Left lung (tissue), 10 donors: ENCODE measurements around the gene PLA1A. TPM values are rescaled to one million over a fixed set of nuclear protein-coding genes. Genes with fewer than 3 reads are reported as not detected.
"Not testable (repeated sequence)": the region's sequence is repeated elsewhere in the genome, so short reads cannot be mapped to it uniquely, and the experiment has no call there.

Experiments
- ATAC-seq: fragments of 200-7000 bp; cut with Tn5 transposase; one replicate; pipeline ENCODE4 v1.9.1; 2020; ENCODE audit warnings: moderate library complexity
- DNase-seq, 4 donors: peaks; one replicate each; pipeline ENCODE4 v3.0.0-alpha.2; 2013 to 2020
- H3K27ac ChIP-seq, 2 donors: fragments of 200-600 bp; sonication (generic) in 1 of 2; one replicate each; pipeline versions ENCODE4 v1.5.0 to v1.8.0; 2020 to 2021
- H3K27me3 ChIP-seq, 2 donors: fragments of 200-600 bp; sonication (generic) in 1 of 2; one replicate each; pipeline versions ENCODE4 v1.5.0 to v1.8.0; 2020 to 2021
- H3K36me3 ChIP-seq, 2 donors: fragments of 200-600 bp; sonication (generic) in 1 of 2; one replicate each; pipeline versions ENCODE4 v1.5.0 to v1.8.0; 2020 to 2021
- H3K4me1 ChIP-seq, 2 donors: fragments of 200-600 bp; one replicate each; pipeline ENCODE4 v1.8.0; 2021
- H3K4me3 ChIP-seq, 2 donors: fragments of 200-600 bp; sonication (generic) in 1 of 2; one replicate each; pipeline versions ENCODE4 v1.5.0 to v1.8.0; 2020 to 2021; ENCODE audit warnings: mild to moderate bottlenecking in 1 of 2
- H3K9me3 ChIP-seq, 2 donors: fragments of 200-600 bp; sonication (generic) in 1 of 2; one replicate each; pipeline versions ENCODE4 v1.5.0 to v1.8.0; 2020 to 2021
- intact Hi-C, 2 donors: fragments of 100-400 bp; cut with DNase I; formaldehyde crosslinking; loops; one replicate each; pipeline versions ENCODE4 v1.11.2 to v1.14.2; 2022
- polyA plus RNA-seq, 6 donors: library from polyadenylated mRNA; unstranded; fragments of 120-200 nt; gene quantifications; one replicate each; pipeline ENCODE4 v1.2.1, GENCODE V29; 2013; ENCODE audit not compliant: insufficient read length in 6 of 6
- total RNA-seq, 2 donors: library from RNA; stranded (reverse); fragmentation: NEBNext Ultra II Directional; extraction: Animal tissue kit (Norgen Biotek cat#: 25700); gene quantifications; one replicate each; pipeline ENCODE4 v1.2.1, GENCODE V29; 2021
- TF ChIP-seq, protein P1 (sequence below), 2 donors: fragments of 200-600 bp; sonication (generic) in 1 of 2; IDR thresholded peaks; one replicate each; pipeline versions ENCODE4 v1.5.0 to v1.8.0; 2021; ENCODE audit warnings: antibody characterized with exemption in 2 of 2
- donor health status: DM: no; HTN: yes; CAD: no.
- donor health status: DM: no; HTN: no; CAD: no.

Gene PLA1A
- total and polyA plus RNA-seq, 8 donors, result 0.70 to 14.5 (median 0.99) TPM

DNA sequence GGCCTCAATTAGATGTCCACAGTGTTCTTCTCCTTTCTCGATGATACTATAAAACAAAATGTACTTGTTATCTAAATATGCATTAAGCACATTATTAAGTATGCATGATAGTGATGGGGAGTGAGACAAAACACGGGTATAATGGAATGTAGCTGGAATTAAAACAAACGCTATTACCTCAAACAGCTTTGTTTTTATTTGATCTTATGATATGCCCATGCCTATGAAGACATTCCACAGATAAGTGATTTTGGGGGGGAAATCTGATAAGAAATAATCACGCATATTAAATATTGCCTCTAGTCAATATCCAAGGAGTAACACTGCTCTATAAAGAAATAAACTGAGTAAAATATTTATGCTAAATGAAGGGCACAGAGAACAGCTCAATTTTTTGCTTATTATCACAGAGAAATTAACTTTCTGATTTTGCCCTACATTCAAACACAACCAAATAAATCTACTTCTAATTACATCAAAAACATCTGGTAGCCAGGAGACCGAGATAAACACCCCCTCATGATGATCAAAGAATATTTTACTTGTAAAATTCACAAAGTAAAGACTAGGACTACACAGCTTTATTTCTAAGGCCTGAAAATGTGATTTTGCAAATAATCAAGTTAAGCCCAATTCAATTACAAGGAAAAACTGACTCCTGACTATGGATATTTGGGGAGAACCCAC, 77.6 kb downstream of the PLA1A start:
- peaks cover 0 to 45% of the 10 kb centered on the region in 2 donors for H3K36me3 ChIP-seq
- peak overlapping the region in 1 of 2 donors; percentile 55 for H3K4me3 ChIP-seq
- peak overlapping the region; percentile 95 to 99 for H3K27ac ChIP-seq
- H3K4me1 ChIP-seq, result peaks cover 12 to 21% of the 10 kb centered on the region in 2 donors
- ATAC-seq (no peak), DNase-seq (no peak)
- intact Hi-C loops, result loop anchor here in 1 of 2 donors (10.0 kb wide), 1 partner anchor 81 kb away; the partner anchor contains the start of gene PLA1A
- no peaks in the 10 kb centered on the region for H3K9me3 ChIP-seq
- TF ChIP-seq, protein P1, sequence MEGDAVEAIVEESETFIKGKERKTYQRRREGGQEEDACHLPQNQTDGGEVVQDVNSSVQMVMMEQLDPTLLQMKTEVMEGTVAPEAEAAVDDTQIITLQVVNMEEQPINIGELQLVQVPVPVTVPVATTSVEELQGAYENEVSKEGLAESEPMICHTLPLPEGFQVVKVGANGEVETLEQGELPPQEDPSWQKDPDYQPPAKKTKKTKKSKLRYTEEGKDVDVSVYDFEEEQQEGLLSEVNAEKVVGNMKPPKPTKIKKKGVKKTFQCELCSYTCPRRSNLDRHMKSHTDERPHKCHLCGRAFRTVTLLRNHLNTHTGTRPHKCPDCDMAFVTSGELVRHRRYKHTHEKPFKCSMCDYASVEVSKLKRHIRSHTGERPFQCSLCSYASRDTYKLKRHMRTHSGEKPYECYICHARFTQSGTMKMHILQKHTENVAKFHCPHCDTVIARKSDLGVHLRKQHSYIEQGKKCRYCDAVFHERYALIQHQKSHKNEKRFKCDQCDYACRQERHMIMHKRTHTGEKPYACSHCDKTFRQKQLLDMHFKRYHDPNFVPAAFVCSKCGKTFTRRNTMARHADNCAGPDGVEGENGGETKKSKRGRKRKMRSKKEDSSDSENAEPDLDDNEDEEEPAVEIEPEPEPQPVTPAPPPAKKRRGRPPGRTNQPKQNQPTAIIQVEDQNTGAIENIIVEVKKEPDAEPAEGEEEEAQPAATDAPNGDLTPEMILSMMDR (IDR thresholded peaks at IDR 0.05), result no peak
- no peaks in the 10 kb centered on the region for H3K27me3 ChIP-seq

DNA sequence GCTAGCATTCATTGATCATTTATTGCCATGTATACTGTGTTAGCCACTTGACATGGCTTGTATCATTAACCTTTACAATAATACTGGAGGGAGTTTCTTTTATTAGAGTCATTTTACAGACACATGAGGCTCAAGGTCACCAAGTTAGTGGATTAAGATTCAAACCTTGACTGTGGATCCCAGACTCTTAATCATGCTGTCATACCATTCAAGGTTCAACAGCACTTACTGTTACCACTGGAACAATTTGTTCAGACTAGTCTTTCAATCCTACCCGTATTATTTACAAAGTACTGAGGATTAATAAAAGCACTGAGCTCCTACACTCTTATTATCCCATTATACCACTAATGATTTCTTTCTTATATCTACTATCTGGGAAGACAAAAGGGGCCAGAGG, 78.3 kb downstream of the PLA1A start:
- Histone ChIP-seq H3K4me1 (peaks cover 12 to 21% of the 10 kb centered on the region in 2 donors), H3K27ac (peak overlapping the region; percentile 95 to 99)

DNA sequence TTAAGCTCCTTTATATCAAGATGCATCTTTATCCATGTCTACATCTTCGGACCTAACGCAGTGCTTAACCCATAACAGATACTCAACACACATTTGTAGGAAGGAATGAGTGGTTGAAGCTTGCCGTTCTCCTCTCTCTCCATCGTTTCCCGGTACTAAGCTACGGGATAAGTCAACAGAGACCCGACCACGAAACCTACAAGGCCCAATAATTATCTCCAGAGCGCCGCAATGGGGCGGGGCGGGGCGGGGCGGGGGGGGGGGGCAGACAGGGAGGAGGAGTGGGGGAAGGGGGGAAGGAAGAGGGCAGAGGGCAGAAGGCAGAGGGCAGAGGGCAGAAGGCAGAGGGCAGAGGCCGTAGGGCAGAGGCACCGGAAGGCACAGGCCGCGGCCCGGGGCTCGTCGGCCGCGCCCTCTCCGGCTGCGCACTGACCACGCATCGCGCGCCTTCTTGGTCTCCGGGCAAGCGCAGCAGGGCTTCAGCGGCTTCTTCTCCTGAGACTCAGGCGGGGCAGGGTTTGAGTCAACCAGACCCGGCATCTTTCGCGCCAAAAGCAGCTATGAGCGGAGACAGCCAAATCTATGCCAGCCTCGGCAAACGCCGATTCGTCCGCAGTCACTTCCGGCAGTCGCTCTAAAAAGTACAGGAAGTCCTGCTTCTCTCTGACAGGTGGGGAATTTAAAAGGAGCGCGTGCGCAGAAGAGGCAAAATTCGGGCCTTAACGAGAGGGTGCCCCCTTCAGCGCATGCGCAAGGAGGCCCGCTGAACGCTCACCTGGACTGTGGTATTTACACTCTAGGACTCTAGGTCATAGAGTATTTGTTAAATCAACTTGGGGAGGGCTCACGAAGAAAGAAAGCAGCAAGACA, 79.3 kb downstream of the PLA1A start, which contains the start of gene COX17:
Gene COX17 (minus strand): TSS at position 636 of the 870 bp plus-strand sequence. CDS start 96 bp downstream, at position 540.
- TF ChIP-seq, protein P1 (IDR thresholded peaks at IDR 0.05), result no peak
- intact Hi-C loops, result loop anchor here in 1 of 2 donors (10.0 kb wide), 1 partner anchor 82 kb away; the partner anchor contains the start of gene PLA1A
- Histone ChIP-seq H3K4me3 (peak within 1 kb of the TSS; percentile 55 to 72), H3K4me1 (peaks cover 12 to 21% of the 10 kb centered on the region in 2 donors), H3K27me3 (no peaks in the 10 kb centered on the region), H3K36me3 (peaks cover 0 to 30% of the 10 kb centered on the region in 2 donors), H3K9me3 (no peaks in the 10 kb centered on the region), H3K27ac (peak within 1 kb of the TSS; percentile 95 to 99)
- peak; percentile 91 to 97 (median 94) for DNase-seq
- peak; percentile 93 for ATAC-seq

More for the DNA sequence above, 78.3 kb downstream of the PLA1A start:
- Histone ChIP-seq H3K27me3 (no peaks in the 10 kb centered on the region), H3K4me3 (peak overlapping the region; percentile 55 to 72), H3K9me3 (no peaks in the 10 kb centered on the region), H3K36me3 (peaks cover 0 to 40% of the 10 kb centered on the region in 2 donors)
- TF ChIP-seq, protein P1 (IDR thresholded peaks at IDR 0.05), result no peak
- intact Hi-C loops, result loop anchor here in 1 of 2 donors (10.0 kb wide), 1 partner anchor 81 kb away; the partner anchor contains the start of gene PLA1A
- ATAC-seq, result no peak
- no peak for DNase-seq

DNA sequence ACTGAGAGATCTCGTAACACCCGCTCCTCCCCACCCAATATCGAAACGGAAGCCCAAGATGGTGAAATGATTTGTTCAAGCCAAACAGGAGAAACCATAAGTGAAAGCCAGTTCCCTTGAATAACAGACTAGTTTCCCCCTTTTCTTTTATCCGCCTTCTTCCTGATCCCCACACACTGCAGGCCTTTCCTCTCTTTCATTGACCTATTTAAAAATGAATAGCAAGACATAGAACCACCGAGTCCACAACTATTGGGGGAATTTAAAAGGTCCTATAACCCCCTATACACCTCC, 79.9 kb downstream of the PLA1A start:
- peaks cover 0 to 25% of the 10 kb centered on the region in 2 donors for H3K36me3 ChIP-seq
- TF ChIP-seq, protein P1 (IDR thresholded peaks at IDR 0.05), result no peak
- no peaks in the 10 kb centered on the region for H3K9me3 ChIP-seq
- ATAC-seq (no peak), DNase-seq (no peak)
- no peaks in the 10 kb centered on the region for H3K27me3 ChIP-seq
- H3K27ac ChIP-seq, result peak overlapping the region; percentile 95 to 99
- H3K4me3 ChIP-seq, result peak overlapping the region; percentile 55 to 72
- peaks cover 12 to 21% of the 10 kb centered on the region in 2 donors for H3K4me1 ChIP-seq
- intact Hi-C loops, result loop anchor here in 1 of 2 donors (10.0 kb wide), 1 partner anchor 83 kb away; the partner anchor contains the start of gene PLA1A

DNA sequence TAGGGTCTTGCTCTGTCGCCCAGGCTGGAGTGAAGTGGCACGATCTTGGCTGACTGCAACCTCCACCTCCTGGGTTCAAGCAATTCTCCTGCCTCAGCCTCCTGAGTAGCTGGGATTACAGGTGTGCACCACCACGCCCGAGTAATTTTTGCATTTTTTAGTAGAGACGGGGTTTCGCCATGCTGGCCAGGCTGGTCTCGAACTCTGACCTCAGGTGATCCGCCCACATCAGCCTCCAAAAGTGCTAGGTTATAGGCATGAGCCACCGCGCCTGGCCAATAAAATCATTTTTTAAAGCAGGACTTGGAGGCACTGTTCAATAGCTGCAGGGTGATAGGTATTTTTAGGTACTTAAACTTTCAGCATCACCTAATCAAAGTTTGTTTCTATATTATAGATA, 80.5 kb downstream of the PLA1A start:
- H3K27me3 ChIP-seq, DNase-seq, ATAC-seq, H3K9me3 ChIP-seq: not testable (repeated sequence)
- intact Hi-C loops, result loop anchor here in 1 of 2 donors (10.0 kb wide), 1 partner anchor 83 kb away; the partner anchor contains the start of gene PLA1A
- peaks cover 12 to 21% of the 10 kb centered on the region in 2 donors for H3K4me1 ChIP-seq
- H3K4me3 ChIP-seq, result peak overlapping the region in 1 of 2 donors; percentile 55
- peak overlapping the region in 1 of 2 donors; percentile 95 for H3K27ac ChIP-seq
- H3K36me3 ChIP-seq, result peaks cover 0 to 19% of the 10 kb centered on the region in 2 donors

Other genes with a start within 250 kb of the PLA1A start
- 10 to 100 TPM; 56.6 to 65.0 TPM for gene TMEM39A, start 134.3 kb upstream of the PLA1A start, total RNA-seq
- gene TMEM39A, start 134.3 kb upstream of the PLA1A start, polyA plus RNA-seq, result 10 to 100 TPM; 62.0 to 78.5 (median 70.0) TPM
- gene POGLUT1, start 128.9 kb upstream of the PLA1A start, total RNA-seq, result 10 to 100 TPM; 15.3 to 21.7 TPM
- 10 to 100 TPM; 26.4 to 34.0 (median 31.8) TPM for gene POGLUT1, start 128.9 kb upstream of the PLA1A start, polyA plus RNA-seq
- gene TIMMDC1, start 99.3 kb upstream of the PLA1A start, total RNA-seq, result 100 to 1,000 TPM; 107 to 113 TPM
- 10 to 100 TPM; 87.5 to 93.0 (median 90.9) TPM for gene TIMMDC1, start 99.3 kb upstream of the PLA1A start, polyA plus RNA-seq
- gene CD80, start 38.3 kb upstream of the PLA1A start, total RNA-seq, result 1 to 10 TPM; 3.7 to 5.4 TPM
- gene CD80, start 38.3 kb upstream of the PLA1A start, polyA plus RNA-seq, result 1 to 10 TPM; 2.3 to 3.2 (median 2.5) TPM
- gene ADPRH, start 18.4 kb upstream of the PLA1A start, total RNA-seq, result 10 to 100 TPM; 18.7 to 24.0 TPM
- gene ADPRH, start 18.4 kb upstream of the PLA1A start, polyA plus RNA-seq, result 10 to 100 TPM in 4 of 6 donors, 1 to 10 TPM in 2; 9.5 to 13.3 (median 12.6) TPM
- gene POPDC2, start 62.7 kb downstream of the PLA1A start, total RNA-seq, result 1 to 10 TPM; 1.3 to 3.4 TPM
- gene POPDC2, start 62.7 kb downstream of the PLA1A start, polyA plus RNA-seq, result 1 to 10 TPM; 4.2 to 6.6 (median 5.1) TPM
- 10 to 100 TPM; 46.2 to 49.6 TPM for gene COX17, start 79.5 kb downstream of the PLA1A start, total RNA-seq
- 10 to 100 TPM; 23.6 to 38.8 (median 28.5) TPM for gene COX17, start 79.5 kb downstream of the PLA1A start, polyA plus RNA-seq
- gene CFAP91, start 105.1 kb downstream of the PLA1A start, total RNA-seq, result 1 to 10 TPM; 1.1 to 5.6 TPM
- gene CFAP91, start 105.1 kb downstream of the PLA1A start, polyA plus RNA-seq, result 10 to 100 TPM in 3 of 6 donors, 1 to 10 TPM in 3; 4.0 to 12.9 (median 10.4) TPM
- under 1 TPM; 0.12 to 0.26 TPM for gene NR1I2, start 184.2 kb downstream of the PLA1A start, total RNA-seq
- under 1 TPM; 0.38 to 0.91 (median 0.55) TPM for gene NR1I2, start 184.2 kb downstream of the PLA1A start, polyA plus RNA-seq